Right lobe of liver (tissue), 4 donors: ENCODE data around the gene PRRX2.

Experiments
- POLR2A ChIP-seq: fragments of 450-650 bp; IDR thresholded peaks from one replicate; pipeline ENCODE4 v1.6.1; 2017; ENCODE audit warnings: antibody characterized with exemption, mild to moderate bottlenecking
- TF ChIP-seq, protein P1 (sequence below), 4 donors: fragments of 200-600 bp in 3 of 4; fragments of 450-650 bp in 1 of 4; IDR thresholded peaks; one replicate each; pipeline versions ENCODE4 v1.5.1 to v1.8.0; 2016 to 2022; ENCODE audit warnings: antibody characterized with exemption in 4 of 4, mild to moderate bottlenecking in 2 of 4
- donor health status: DM: no; HTN: no; CAD: no.
- donor health status: DM: no; HTN: no; CAD: no.
- donor health status: DM: no; HTN: yes; CAD: no.

DNA sequence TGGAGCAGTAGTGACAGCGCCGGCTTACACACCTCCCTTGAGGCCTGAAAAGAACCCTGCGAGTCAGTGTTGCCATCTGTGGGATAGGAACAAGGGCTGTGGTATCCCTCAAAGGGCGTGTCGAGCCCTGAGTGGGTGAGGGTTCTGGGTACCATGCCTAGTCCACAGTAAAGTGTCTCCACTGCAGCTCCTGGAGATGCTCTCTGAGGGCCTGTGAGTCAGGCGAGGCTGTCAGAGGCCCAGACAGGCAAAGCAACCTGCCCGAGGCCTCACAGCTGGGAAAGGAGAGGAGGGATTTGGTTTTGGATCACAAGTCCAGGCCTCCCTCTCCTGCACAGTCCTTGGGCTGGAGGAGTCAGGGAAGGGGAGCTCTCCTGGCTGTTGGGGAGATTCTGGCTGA, 6.1 kb downstream of the PRRX2 start:
- TF ChIP-seq, protein P1, sequence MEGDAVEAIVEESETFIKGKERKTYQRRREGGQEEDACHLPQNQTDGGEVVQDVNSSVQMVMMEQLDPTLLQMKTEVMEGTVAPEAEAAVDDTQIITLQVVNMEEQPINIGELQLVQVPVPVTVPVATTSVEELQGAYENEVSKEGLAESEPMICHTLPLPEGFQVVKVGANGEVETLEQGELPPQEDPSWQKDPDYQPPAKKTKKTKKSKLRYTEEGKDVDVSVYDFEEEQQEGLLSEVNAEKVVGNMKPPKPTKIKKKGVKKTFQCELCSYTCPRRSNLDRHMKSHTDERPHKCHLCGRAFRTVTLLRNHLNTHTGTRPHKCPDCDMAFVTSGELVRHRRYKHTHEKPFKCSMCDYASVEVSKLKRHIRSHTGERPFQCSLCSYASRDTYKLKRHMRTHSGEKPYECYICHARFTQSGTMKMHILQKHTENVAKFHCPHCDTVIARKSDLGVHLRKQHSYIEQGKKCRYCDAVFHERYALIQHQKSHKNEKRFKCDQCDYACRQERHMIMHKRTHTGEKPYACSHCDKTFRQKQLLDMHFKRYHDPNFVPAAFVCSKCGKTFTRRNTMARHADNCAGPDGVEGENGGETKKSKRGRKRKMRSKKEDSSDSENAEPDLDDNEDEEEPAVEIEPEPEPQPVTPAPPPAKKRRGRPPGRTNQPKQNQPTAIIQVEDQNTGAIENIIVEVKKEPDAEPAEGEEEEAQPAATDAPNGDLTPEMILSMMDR (IDR thresholded peaks at IDR 0.05): no peak
- no peak for TF ChIP-seq POLR2A
